ENCODE measurements around the gene AARS2.

The AARS2 gene

GRCh38 chr6:44342489-44342888, 29.3 kb upstream of the AARS2 start, which contains the start of gene SPATS1:
SPATS1 (plus strand) TSS chr6:44342650; CDS start chr6:44343096, 446 bp downstream.
- no peaks in the 10 kb centered on the region for H3K4me1 ChIP-seq (ENCODE audit: control insufficient read depth, insufficient read depth, low read length, poor library complexity, severe bottlenecking)
- no peak for DNase-seq
- H3K27me3 ChIP-seq (replicated peaks; ENCODE audit: control insufficient read depth, insufficient read depth, low read length, poor library complexity, severe bottlenecking) = peaks cover 14% of the 10 kb centered on the region
- no peaks in the 10 kb centered on the region for H3K36me3 ChIP-seq (ENCODE audit: control insufficient read depth, insufficient read depth, low read length)
- H3K4me3 ChIP-seq (ENCODE audit: insufficient read depth, low read depth, low read length, poor library complexity, severe bottlenecking) = no peak within 1 kb of the TSS
- H3K27ac ChIP-seq (ENCODE audit: insufficient read depth, low read length, poor library complexity, severe bottlenecking) = no peak within 1 kb of the TSS
- no peaks in the 10 kb centered on the region for H3K9me3 ChIP-seq (ENCODE audit: control insufficient read depth, low read length)

- H3K27me3 ChIP-seq (replicated peaks; ENCODE audit: control insufficient read depth, insufficient read depth, low read length, poor library complexity, severe bottlenecking) = peaks cover 15% of the 10 kb centered on the region
- DNase-seq = no peak
- H3K36me3 ChIP-seq (ENCODE audit: control insufficient read depth, insufficient read depth, low read length) = no peaks in the 10 kb centered on the region
- no peak overlapping the region for H3K4me3 ChIP-seq (ENCODE audit: insufficient read depth, low read depth, low read length, poor library complexity, severe bottlenecking)
- H3K9me3 ChIP-seq (ENCODE audit: control insufficient read depth, low read length) = no peaks in the 10 kb centered on the region
- H3K27ac ChIP-seq (ENCODE audit: insufficient read depth, low read length, poor library complexity, severe bottlenecking) = no peak overlapping the region
- H3K4me1 ChIP-seq (ENCODE audit: control insufficient read depth, insufficient read depth, low read length, poor library complexity, severe bottlenecking) = no peaks in the 10 kb centered on the region
Measured at GRCh38 chr6:44342052-44342451, 28.9 kb upstream of the AARS2 start.

- no peaks in the 10 kb centered on the region for H3K4me1 ChIP-seq (ENCODE audit: control insufficient read depth, insufficient read depth, low read length, poor library complexity, severe bottlenecking)
- no peak overlapping the region for H3K4me3 ChIP-seq (ENCODE audit: insufficient read depth, low read depth, low read length, poor library complexity, severe bottlenecking)
- H3K27ac ChIP-seq (ENCODE audit: insufficient read depth, low read length, poor library complexity, severe bottlenecking) = no peak overlapping the region
- DNase-seq = no peak
- peaks cover 17% of the 10 kb centered on the region for H3K27me3 ChIP-seq (replicated peaks; ENCODE audit: control insufficient read depth, insufficient read depth, low read length, poor library complexity, severe bottlenecking)
- no peaks in the 10 kb centered on the region for H3K36me3 ChIP-seq (ENCODE audit: control insufficient read depth, insufficient read depth, low read length)
- no peaks in the 10 kb centered on the region for H3K9me3 ChIP-seq (ENCODE audit: control insufficient read depth, low read length)
Measured at GRCh38 chr6:44341095-44341890, 28.1 kb upstream of the AARS2 start.

DNA sequence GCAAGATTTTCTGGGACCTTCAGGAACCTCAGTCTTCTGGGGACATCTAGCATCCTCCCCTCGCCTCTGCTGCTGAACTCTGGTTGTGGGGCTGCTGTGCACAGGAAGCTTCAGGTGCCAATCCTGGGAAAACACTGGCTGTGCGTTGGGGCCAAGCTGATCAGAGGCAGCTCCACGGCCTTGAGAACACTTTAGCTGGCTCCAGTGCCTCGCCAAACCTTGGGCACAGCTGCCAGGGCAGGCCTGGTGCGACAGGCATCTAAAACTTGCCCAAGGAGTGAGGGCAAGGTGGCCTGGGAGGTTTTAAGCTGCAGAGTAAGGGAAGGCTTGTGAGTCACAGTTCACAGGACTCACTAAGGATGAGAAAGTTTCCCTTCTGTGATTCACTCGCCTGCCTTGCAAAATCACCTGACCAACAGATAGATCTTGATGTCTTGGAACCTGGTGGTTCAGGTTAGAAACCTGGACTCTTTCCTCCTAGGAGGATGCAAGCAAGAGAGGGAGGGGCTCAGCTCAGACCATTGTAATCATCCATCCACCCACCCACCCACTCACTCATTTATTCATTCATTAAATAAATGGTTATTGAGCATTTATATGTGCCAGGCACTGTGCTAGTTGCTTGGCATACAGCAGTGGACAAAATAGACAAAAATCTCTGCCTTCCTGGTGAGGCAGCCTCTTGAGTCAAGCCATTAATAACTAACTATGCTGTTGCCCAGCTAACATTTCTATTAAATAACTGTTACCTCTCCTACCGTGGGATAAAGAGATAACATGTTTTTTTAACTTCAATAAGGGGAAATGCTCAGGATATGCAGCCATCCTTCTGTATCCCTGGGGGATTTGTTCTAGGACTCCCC, 26.8 kb upstream of the AARS2 start:
- H3K9me3 ChIP-seq (ENCODE audit: control insufficient read depth, low read length) = no peaks in the 10 kb centered on the region
- H3K27ac ChIP-seq (ENCODE audit: insufficient read depth, low read length, poor library complexity, severe bottlenecking) = no peak overlapping the region
- DNase-seq = no peak
- H3K4me1 ChIP-seq (ENCODE audit: control insufficient read depth, insufficient read depth, low read length, poor library complexity, severe bottlenecking) = no peaks in the 10 kb centered on the region
- no peak overlapping the region for H3K4me3 ChIP-seq (ENCODE audit: insufficient read depth, low read depth, low read length, poor library complexity, severe bottlenecking)
- H3K36me3 ChIP-seq (ENCODE audit: control insufficient read depth, insufficient read depth, low read length) = no peaks in the 10 kb centered on the region
- H3K27me3 ChIP-seq (replicated peaks; ENCODE audit: control insufficient read depth, insufficient read depth, low read length, poor library complexity, severe bottlenecking) = peaks cover 17% of the 10 kb centered on the region

GRCh38 chr6:44339301-44339700, 26.2 kb upstream of the AARS2 start:
- peaks cover 17% of the 10 kb centered on the region for H3K27me3 ChIP-seq (replicated peaks; ENCODE audit: control insufficient read depth, insufficient read depth, low read length, poor library complexity, severe bottlenecking)
- H3K4me1 ChIP-seq (ENCODE audit: control insufficient read depth, insufficient read depth, low read length, poor library complexity, severe bottlenecking) = no peaks in the 10 kb centered on the region
- H3K27ac ChIP-seq (ENCODE audit: insufficient read depth, low read length, poor library complexity, severe bottlenecking) = no peak overlapping the region
- no peaks in the 10 kb centered on the region for H3K9me3 ChIP-seq (ENCODE audit: control insufficient read depth, low read length)
- H3K36me3 ChIP-seq (ENCODE audit: control insufficient read depth, insufficient read depth, low read length) = no peaks in the 10 kb centered on the region
- DNase-seq = no peak
- H3K4me3 ChIP-seq (ENCODE audit: insufficient read depth, low read depth, low read length, poor library complexity, severe bottlenecking) = no peak overlapping the region

GRCh38 chr6:44338228-44339122, 25.3 kb upstream of the AARS2 start:
- peak; percentile 12 to 40 (median 40) for DNase-seq
- Histone ChIP-seq H3K27ac (ENCODE audit: insufficient read depth, low read length, poor library complexity, severe bottlenecking) (no peak overlapping the region), H3K4me3 (ENCODE audit: insufficient read depth, low read depth, low read length, poor library complexity, severe bottlenecking) (no peak overlapping the region), H3K9me3 (ENCODE audit: control insufficient read depth, low read length) (no peaks in the 10 kb centered on the region), H3K36me3 (ENCODE audit: control insufficient read depth, insufficient read depth, low read length) (no peaks in the 10 kb centered on the region), H3K27me3 (replicated peaks; ENCODE audit: control insufficient read depth, insufficient read depth, low read length, poor library complexity, severe bottlenecking) (peaks cover 15% of the 10 kb centered on the region), H3K4me1 (ENCODE audit: control insufficient read depth, insufficient read depth, low read length, poor library complexity, severe bottlenecking) (no peaks in the 10 kb centered on the region)

GRCh38 chr6:44335631-44336030, 22.5 kb upstream of the AARS2 start:
- Histone ChIP-seq H3K27me3 (replicated peaks; ENCODE audit: control insufficient read depth, insufficient read depth, low read length, poor library complexity, severe bottlenecking) (peaks cover 3% of the 10 kb centered on the region), H3K27ac (ENCODE audit: insufficient read depth, low read length, poor library complexity, severe bottlenecking) (no peak overlapping the region), H3K36me3 (ENCODE audit: control insufficient read depth, insufficient read depth, low read length) (no peaks in the 10 kb centered on the region), H3K4me1 (ENCODE audit: control insufficient read depth, insufficient read depth, low read length, poor library complexity, severe bottlenecking) (no peaks in the 10 kb centered on the region), H3K4me3 (ENCODE audit: insufficient read depth, low read depth, low read length, poor library complexity, severe bottlenecking) (no peak overlapping the region), H3K9me3 (ENCODE audit: control insufficient read depth, low read length) (no peaks in the 10 kb centered on the region)
- DNase-seq = no peak

- Histone ChIP-seq H3K27me3 (replicated peaks; ENCODE audit: control insufficient read depth, insufficient read depth, low read length, poor library complexity, severe bottlenecking) (peaks cover 3% of the 10 kb centered on the region), H3K4me3 (ENCODE audit: insufficient read depth, low read depth, low read length, poor library complexity, severe bottlenecking) (no peak overlapping the region), H3K27ac (ENCODE audit: insufficient read depth, low read length, poor library complexity, severe bottlenecking) (no peak overlapping the region), H3K4me1 (ENCODE audit: control insufficient read depth, insufficient read depth, low read length, poor library complexity, severe bottlenecking) (no peaks in the 10 kb centered on the region), H3K36me3 (ENCODE audit: control insufficient read depth, insufficient read depth, low read length) (no peaks in the 10 kb centered on the region), H3K9me3 (ENCODE audit: control insufficient read depth, low read length) (no peaks in the 10 kb centered on the region)
- DNase-seq = no peak
Measured at GRCh38 chr6:44333942-44334341, 20.8 kb upstream of the AARS2 start.

DNA sequence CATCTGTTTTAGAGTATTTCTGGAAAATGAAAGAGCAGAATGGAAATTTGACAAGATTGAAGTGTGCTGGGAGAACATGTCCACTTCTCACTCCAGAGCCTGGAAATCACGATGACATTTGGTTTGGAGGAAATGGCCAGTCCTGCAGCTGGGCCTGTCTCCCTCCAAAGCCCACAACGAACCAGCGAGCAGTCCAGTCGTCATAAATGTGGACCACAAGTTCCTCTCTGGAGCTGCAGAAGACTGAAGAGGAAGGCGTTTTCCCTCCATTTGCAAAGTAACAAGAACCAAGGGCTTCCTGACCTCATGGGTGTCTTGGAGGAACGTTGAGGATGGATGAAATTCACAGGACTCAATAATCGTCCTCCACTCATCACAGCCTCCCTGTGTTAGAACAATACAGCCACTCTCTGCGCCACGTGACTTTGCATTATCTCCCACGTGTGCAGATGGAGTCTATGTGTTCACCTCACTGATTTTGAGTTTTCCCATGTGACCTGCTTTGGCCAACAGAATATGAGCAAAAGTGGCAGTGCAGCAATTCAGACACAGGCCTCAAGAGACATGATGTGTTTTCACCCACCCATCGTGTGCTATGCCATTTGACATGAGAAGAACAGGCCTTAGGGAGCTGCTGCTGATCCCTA, 20.2 kb upstream of the AARS2 start:
- no peak for DNase-seq
- H3K9me3 ChIP-seq (ENCODE audit: control insufficient read depth, low read length) = no peaks in the 10 kb centered on the region
- H3K4me3 ChIP-seq (ENCODE audit: insufficient read depth, low read depth, low read length, poor library complexity, severe bottlenecking) = no peak overlapping the region
- no peaks in the 10 kb centered on the region for H3K4me1 ChIP-seq (ENCODE audit: control insufficient read depth, insufficient read depth, low read length, poor library complexity, severe bottlenecking)
- no peak overlapping the region for H3K27ac ChIP-seq (ENCODE audit: insufficient read depth, low read length, poor library complexity, severe bottlenecking)
- peaks cover 3% of the 10 kb centered on the region for H3K27me3 ChIP-seq (replicated peaks; ENCODE audit: control insufficient read depth, insufficient read depth, low read length, poor library complexity, severe bottlenecking)
- no peaks in the 10 kb centered on the region for H3K36me3 ChIP-seq (ENCODE audit: control insufficient read depth, insufficient read depth, low read length)

Measured in effector memory CD4-positive, alpha-beta T cell (primary cell).